IMR-90 (cell line): Measurements from ENCODE around the gene SAMD5.

Experiments used
- BHLHE40 ChIP-seq: fragments of 150-350 bp; IDR thresholded peaks from 2 replicates; pipeline ENCODE4 v1.6.1; 2016; ENCODE audit warnings: mild to moderate bottlenecking, low read depth, low read length
- CHD1 ChIP-seq: IDR thresholded peaks from 2 replicates; pipeline ENCODE4 v1.6.1; 2012; ENCODE audit warnings: low read depth, low read length, improper control_type of control experiment
- MAFK ChIP-seq: IDR thresholded peaks from 2 replicates; pipeline ENCODE4 v1.6.1; 2012; ENCODE audit warnings: low read depth, low read length, improper control_type of control experiment
- MXI1 ChIP-seq: IDR thresholded peaks from 2 replicates; pipeline ENCODE4 v1.6.1; 2012; ENCODE audit warnings: low read depth, mild to moderate bottlenecking, low read length, moderate library complexity, borderline replicate concordance
- POLR2A ChIP-seq: IDR thresholded peaks from 2 replicates; pipeline ENCODE4 v1.6.1; 2012; ENCODE audit warnings: mild to moderate bottlenecking, low read depth, low read length
- RAD21 ChIP-seq: IDR thresholded peaks from 2 replicates; pipeline ENCODE4 v1.6.1; 2012; ENCODE audit warnings: low read length, improper control_type of control experiment
- RCOR1 ChIP-seq: IDR thresholded peaks from 2 replicates; pipeline ENCODE4 v1.6.1; 2012; ENCODE audit warnings: mild to moderate bottlenecking, low read length, improper control_type of control experiment; ENCODE audit not compliant: insufficient replicate concordance
- RFX5 ChIP-seq: IDR thresholded peaks from 2 replicates; pipeline ENCODE4 v1.8.0; 2012; ENCODE audit warnings: low read depth, mild to moderate bottlenecking, low read length, moderate library complexity
- SMC3 ChIP-seq: fragments of 150-350 bp; IDR thresholded peaks from 2 replicates; pipeline ENCODE4 v1.6.1; 2016; ENCODE audit warnings: low read depth, mild to moderate bottlenecking, antibody characterized with exemption, low read length, moderate library complexity
- TF ChIP-seq, protein P1 (sequence below): conservative IDR thresholded peaks from 2 replicates; pipeline ENCODE4 v1.5.1; 2012; ENCODE audit warnings: mild to moderate bottlenecking, low read depth, low read length, improper control_type of control experiment
- TF ChIP-seq, protein P2 (sequence below): fragments of 150-350 bp; IDR thresholded peaks from 2 replicates; pipeline ENCODE4 v1.6.1; 2017; ENCODE audit warnings: mild to moderate bottlenecking, antibody characterized with exemption, low read length, low read depth
- TF ChIP-seq, protein P3 (sequence below): fragments of 150-350 bp; IDR thresholded peaks from 2 replicates; pipeline ENCODE4 v1.6.1; 2016; ENCODE audit warnings: low read depth, mild to moderate bottlenecking, low read length, moderate library complexity, borderline replicate concordance

DNA sequence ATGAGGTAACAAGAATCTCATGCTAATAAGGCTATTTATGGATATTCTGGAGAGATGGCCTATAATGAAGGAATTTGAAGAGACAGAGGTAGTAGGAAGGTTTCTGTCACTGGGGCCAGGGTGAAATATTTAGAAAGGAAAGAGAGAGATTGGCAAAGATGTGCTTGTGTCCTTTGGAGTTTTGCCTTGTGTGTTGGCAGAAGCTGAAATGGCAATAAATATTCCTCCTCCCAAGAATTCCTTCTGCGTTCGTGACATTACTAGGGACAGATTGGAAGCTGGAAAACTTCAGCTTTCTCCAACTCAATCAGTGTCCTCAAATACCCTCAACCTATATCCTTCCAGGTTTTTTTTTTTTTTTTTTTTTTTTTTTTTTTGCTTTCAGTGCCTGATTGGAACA, 6.3 kb downstream of the SAMD5 start:
- TF ChIP-seq POLR2A (no peak), CHD1 (no peak), BHLHE40 (no peak), MAFK (no peak), SMC3 (no peak), RAD21 (no peak), RFX5 (no peak), RCOR1 (no peak), MXI1 (no peak)
- TF ChIP-seq, protein P1, sequence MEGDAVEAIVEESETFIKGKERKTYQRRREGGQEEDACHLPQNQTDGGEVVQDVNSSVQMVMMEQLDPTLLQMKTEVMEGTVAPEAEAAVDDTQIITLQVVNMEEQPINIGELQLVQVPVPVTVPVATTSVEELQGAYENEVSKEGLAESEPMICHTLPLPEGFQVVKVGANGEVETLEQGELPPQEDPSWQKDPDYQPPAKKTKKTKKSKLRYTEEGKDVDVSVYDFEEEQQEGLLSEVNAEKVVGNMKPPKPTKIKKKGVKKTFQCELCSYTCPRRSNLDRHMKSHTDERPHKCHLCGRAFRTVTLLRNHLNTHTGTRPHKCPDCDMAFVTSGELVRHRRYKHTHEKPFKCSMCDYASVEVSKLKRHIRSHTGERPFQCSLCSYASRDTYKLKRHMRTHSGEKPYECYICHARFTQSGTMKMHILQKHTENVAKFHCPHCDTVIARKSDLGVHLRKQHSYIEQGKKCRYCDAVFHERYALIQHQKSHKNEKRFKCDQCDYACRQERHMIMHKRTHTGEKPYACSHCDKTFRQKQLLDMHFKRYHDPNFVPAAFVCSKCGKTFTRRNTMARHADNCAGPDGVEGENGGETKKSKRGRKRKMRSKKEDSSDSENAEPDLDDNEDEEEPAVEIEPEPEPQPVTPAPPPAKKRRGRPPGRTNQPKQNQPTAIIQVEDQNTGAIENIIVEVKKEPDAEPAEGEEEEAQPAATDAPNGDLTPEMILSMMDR: no peak
- TF ChIP-seq, protein P2, sequence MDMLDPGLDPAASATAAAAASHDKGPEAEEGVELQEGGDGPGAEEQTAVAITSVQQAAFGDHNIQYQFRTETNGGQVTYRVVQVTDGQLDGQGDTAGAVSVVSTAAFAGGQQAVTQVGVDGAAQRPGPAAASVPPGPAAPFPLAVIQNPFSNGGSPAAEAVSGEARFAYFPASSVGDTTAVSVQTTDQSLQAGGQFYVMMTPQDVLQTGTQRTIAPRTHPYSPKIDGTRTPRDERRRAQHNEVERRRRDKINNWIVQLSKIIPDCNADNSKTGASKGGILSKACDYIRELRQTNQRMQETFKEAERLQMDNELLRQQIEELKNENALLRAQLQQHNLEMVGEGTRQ: no peak
- TF ChIP-seq, protein P3, sequence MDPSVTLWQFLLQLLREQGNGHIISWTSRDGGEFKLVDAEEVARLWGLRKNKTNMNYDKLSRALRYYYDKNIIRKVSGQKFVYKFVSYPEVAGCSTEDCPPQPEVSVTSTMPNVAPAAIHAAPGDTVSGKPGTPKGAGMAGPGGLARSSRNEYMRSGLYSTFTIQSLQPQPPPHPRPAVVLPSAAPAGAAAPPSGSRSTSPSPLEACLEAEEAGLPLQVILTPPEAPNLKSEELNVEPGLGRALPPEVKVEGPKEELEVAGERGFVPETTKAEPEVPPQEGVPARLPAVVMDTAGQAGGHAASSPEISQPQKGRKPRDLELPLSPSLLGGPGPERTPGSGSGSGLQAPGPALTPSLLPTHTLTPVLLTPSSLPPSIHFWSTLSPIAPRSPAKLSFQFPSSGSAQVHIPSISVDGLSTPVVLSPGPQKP: no peak
